Activated CD8-positive, alpha-beta memory T cell treated with anti-CD3 and anti-CD28 coated beads, Interleukin-2, amount 50 U/mL, for 24 hours (primary cell): ENCODE measurements around the gene GAL3ST2.

Source experiments
- DNase-seq: peaks from one replicate; pipeline ENCODE4 v3.0.0-alpha.2; 2020; ENCODE audit errors: extremely low read depth

Gene GAL3ST2

DNA sequence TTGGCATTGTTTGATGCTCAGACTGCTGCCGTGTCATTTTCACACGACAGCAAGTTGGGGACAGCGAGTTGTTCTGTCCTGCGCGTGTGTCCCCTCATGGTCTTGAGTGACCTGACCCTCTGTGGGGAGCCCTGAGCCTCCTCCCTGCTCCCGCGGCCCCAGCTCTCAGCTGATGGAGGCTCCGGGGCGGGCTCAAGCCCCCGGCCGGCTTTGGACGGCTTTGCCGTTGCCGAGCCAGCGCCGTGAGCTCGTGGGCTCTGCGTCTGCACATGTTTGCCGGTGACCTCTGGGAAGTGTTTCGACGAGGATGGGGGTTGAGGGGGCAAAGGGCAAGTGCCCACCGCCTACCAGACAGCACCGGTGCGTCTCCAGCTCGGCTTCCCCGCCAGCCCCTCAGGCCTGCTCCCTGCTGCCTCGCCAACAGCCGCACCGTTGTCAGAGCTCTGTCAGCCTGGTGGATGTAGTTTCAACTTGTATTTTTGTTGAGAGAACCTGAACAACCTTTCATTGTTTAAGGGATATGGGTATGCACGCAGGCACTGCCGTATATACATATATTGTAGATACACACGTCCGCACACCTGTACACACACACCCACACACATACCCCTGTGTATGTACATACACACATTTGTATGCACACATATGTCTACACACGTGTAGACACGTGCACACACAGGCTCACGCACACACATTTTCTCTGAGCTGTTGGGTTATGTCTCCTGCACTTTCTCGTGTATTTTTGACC is 68.4 kb downstream of the GAL3ST2 start:
- DNase-seq: no peak

DNA sequence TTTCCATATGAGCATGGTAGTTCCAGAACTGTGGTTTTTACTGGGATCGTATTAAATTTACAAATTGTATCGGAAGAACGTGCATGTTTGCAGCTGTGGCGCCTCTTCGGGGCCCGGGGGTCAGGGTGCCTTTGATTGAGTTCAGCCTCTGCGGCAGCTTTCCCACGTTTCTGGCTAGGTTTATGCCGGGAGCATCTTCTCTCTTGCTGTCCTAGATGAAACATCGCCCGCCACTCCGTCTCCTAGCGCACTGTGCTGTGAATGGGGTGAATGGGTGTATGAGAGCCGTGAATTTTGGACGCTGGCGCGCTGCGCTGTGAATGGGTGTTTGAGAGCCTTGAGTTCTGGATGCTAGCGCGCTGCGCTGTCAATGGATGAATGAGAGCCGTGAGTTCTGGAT is 69.8 kb downstream of the GAL3ST2 start:
- no peak for DNase-seq

DNA sequence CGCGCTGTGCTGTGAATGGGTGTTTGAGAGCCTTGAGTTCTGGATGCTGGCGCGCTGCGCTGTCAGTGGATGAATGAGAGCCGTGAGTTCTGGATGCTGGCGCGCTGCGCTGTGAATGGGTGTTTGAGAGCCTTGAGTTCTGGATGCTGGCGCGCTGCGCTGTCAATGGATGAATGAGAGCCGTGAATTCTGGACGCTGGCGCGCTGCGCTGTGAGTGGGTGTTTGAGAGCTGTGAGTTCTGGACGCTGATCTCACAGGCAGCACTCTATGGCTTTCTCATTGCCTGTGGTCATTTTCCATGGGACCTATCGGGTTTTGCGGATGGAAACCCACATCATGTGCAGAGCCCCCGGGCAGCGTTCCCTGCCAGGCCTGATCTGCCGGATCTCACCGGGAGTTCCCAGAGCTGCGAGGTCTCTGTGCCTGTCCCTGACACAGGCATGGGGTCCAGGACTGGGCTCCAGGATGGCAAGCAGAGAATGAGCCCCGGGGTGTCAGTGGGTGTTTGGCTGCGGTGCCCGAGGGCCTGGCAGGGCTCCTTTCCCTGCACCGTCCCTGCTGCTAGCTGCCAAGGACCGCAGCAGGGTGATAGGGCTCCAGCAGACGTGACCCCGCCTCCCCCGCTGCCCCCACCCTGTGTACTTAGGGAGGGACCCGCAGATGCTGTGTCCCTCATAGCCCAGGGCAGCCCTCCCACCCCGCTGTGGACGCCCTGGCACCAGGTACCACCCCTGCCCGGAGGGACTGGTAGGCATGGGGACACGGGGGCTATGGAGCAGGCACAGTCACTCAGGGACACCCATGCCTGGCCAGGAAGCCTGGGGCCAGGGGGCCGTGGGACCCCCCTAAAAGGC is 72.4 kb downstream of the GAL3ST2 start:
- DNase-seq: no peak

DNA sequence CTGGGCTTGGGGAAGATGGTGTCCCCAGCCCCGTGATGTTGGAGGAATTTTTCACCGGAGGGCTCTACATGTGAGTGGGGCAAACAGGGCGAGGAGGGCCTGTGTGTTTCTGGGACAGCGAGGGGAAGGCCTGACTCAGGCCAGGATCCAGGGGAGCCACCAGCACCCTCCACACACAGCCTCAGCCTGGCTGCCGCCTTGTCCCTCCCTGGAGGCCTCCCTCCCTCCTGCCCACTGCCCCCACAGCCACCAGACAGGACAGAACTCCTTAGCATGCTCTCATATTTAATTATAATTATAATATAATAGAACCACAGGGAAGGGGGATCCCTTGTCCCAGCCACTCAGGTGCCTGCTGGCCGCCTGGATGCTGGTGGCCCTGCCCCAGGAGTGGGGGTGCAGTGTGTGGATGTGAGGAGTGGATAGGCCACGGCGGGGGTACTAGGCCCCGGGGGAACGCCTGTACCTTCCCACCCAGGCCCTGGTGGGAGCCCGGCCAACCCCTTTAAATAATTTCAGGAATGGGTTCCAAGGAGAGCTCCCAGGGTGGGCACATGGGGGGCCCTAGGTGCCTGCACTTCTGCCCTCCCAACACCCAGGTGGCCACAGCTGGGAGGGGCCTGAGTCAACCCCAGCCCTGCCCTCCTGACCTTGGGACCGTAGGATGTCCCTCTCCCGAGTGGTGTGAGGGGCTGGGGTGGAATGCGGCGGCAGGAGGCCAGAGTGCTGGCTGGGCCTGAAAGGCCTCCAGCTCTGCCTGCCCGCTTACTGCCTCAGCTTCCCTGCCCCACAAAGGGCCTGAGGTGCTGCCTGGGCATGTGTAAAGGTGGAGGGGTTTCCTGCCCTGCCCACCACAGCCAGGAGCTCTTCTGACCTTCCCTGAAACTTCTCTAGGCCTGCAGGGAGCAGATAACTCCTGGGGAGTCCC is 73.3 kb downstream of the GAL3ST2 start:
- no peak for DNase-seq

- no peak for DNase-seq
Measured at GRCh38 chr2:241850544-241851324, 74.1 kb downstream of the GAL3ST2 start.

DNA sequence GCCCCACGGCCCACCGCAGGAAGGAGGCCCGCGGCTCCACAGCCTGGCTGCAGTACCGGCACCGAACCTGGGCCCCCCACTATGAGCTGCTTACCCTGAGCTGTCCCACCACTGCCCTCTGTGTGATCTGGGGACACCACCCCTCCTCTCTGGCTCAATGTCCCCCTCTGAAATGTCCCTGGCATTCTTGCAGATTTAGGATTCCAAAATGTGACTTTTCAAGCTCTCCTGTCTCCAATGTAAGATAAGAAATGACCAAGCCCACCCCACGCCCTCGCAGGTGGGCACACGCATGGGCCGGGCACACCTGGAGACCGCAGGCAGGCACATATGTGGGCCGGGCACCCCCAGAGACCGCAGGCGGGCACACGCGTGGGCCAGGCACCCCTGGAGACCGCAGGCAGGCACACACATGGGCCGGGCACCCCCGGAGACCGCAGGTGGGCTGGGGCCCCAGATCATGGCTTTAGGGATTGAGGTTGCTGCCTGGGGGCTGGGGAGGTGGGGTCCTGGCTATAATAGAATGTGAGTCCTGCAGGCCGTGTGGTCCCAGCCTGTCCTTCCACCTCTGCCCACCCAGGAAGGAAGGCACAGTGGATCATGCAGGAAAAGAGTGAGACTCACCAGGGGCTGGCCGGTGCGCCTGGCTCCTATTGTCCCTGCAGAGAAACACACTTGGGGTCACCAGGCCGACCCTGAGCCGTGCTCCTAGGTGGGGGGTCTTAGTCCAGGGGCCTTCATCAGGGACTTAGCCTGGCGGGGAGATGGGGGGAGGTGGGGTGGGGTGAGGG is 74.9 kb downstream of the GAL3ST2 start:
- DNase-seq: no peak

DNA sequence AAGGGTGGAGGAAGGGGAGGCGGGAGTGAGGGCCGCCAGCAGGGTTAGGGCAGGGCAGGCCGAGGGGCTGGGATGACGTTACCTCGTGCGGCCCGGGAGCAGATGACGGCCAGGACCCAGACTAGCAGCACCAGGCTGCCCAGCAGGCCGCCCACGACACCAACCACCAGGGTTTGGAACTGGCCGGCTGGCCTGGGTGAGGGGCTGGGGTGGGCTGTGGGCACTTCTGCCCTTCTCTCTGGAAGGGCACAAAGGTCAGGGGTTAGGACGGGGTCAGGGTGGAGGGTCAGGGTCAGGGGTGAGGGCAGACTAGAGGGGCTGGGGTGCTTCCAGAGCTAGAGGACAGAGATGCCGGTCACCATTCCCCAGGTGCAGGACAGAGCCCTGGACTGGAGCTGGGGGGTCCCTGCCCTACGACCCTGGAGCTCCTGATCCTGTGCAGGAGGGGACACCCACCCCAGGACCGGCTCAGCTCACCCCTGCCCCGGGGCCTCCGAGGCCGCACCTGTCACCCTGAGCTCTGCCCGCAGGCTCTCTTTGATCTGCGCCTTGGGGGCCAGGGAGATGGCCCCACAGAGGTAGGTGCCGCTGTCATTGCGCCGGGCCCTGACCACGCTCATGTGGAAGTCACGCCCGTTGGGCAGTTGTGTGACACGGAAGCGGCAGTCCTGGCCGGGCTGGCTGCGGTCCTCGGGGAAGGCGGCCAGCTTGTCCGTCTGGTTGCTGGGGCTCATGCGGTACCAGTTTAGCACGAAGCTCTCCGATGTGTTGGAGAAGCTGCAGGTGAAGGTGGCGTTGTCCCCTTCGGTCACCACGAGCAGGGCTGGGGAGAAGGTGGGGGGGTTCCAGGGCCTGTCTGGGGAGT is 75.7 kb downstream of the GAL3ST2 start:
- DNase-seq: no peak

GRCh38 chr2:241852981-241853631 is 76.5 kb downstream of the GAL3ST2 start:
- DNase-seq: no peak
